Vagina (tissue), 2 donors: ENCODE measurements around the gene SKA1.

Experiments
- CTCF ChIP-seq, 3 experiments: fragments of 450-650 bp in 2 of 3; fragments of 200-600 bp in 1 of 3; sonication (generic) in 1 of 3; IDR thresholded peaks; one replicate each; pipeline ENCODE4 v1.5.1; 2017 to 2019; ENCODE audit warnings: antibody characterized with exemption in 3 of 3, mild to moderate bottlenecking in 2 of 3, moderate library complexity in 2 of 3
- POLR2A ChIP-seq, 2 donors: fragments of 450-650 bp; IDR thresholded peaks; one replicate each; pipeline ENCODE4 v1.6.1; 2017; ENCODE audit warnings: antibody characterized with exemption in 2 of 2, mild to moderate bottlenecking in 2 of 2, moderate library complexity in 2 of 2
- POLR2AphosphoS5 ChIP-seq, 2 donors: sonication (generic); formaldehyde crosslinking; IDR thresholded peaks; one replicate each; pipeline ENCODE4 v1.9.0; 2017; ENCODE audit warnings: antibody characterized with exemption in 2 of 2, mild to moderate bottlenecking in 2 of 2, low read depth in 1 of 2; ENCODE audit not compliant: insufficient read depth in 1 of 2

DNA sequence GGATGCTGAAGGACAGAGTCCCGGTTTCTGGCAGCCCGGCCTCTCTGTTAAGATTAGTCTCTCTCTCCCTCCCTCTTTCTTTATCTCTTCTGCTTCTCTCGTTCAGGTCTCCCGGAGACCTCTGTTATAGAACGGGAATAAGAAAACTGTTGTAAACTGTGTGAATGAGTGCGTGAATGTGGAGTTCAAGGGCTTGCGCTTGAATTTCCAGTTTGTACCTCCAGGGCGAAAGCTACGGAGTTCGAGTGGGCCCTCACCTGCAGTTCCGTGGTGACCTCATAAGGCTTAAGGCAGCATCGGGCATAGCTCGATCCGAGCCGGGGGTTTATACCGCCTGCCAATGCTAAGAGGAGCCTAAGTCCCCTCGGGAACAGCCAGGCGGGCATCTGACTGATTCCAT is 26.4 kb downstream of the SKA1 start:
- no peak for TF ChIP-seq CTCF (IDR thresholded peaks at IDR 0.05)
- no peak for TF ChIP-seq POLR2AphosphoS5 (IDR thresholded peaks at IDR 0.05; ENCODE audit: insufficient read depth in 1 of 2, low read depth in 1 of 2)
- TF ChIP-seq POLR2A (IDR thresholded peaks at IDR 0.05), result no peak
